ENCODE results near the gene FCER1G. TPM values are rescaled to one million over a fixed set of nuclear protein-coding genes. Genes with fewer than 3 reads are reported as not detected.

FCER1G gene
- total and polyA plus RNA-seq, 9 of the 15 experiments (the other 6 are each of a cell fraction or from before 2014, with no cell fraction given) = 0.15 to 0.69 (median 0.31) TPM; not detected in 2

DNA sequence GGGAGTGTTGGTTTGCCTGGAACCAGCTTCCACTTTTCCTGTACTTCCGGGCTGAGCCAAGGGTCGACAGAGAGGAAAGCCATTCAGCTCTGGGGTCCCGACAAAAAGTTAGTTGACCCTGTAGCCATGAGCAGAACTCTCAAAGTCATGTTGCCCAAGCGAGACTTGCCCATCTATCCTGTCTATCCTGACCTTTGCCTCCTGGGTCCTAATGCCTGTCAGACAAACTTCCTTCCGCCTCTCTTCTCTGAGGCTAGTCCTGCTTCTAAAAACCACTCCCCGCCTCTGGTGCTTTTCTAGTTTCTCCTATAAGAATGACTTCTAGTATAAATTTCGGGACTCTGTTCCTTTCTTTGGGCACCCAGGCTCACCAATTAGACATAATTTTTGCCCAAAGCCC is 35.7 kb downstream of the FCER1G start (continued):
- no peak for TF ChIP-seq SAFB (IDR thresholded peaks at IDR 0.05; ENCODE audit: borderline replicate concordance, low read depth, low read length)

DNA sequence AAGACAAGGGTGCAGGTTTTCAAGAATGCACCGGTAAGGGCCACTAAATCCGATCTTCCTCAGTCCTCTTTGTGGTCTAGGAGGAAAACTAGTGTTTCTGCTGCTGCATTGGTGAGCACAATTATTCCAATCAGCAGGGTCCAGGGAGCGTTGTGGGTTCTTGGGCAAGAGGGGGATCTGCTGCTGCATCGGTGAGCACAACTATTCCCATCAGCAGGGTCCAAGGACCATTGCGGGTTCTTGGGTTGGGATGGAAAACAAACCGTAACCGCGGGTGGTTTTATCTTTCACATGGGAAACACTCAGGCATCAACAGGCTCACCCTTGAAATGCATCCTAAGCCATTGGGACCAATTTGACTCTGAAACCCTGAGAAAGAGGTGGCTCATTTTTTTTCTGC is 36.5 kb downstream of the FCER1G start:
- Histone ChIP-seq H3K9ac (ENCODE audit: insufficient read depth in 1 of 2, low read depth in 2 of 2, low read length in 2 of 2) (no peak overlapping the region), H3K79me2 (ENCODE audit: control insufficient read depth, insufficient read depth, low read length) (no peaks in the 10 kb centered on the region), H3K36me3 (ENCODE audit: control insufficient read depth, insufficient read depth, low read length) (no peaks in the 10 kb centered on the region), H2AFZ (ENCODE audit: low read depth, low read length) (no peak overlapping the region), H3K4me3 (no peak overlapping the region), H3K4me2 (ENCODE audit: insufficient read depth, low read length) (no peak overlapping the region), H3K9me1 (ENCODE audit: control insufficient read depth, insufficient read depth, low read length) (no peaks in the 10 kb centered on the region), H3K27me3 (ENCODE audit: control insufficient read depth in 2 of 2, insufficient read depth in 2 of 2, low read length in 2 of 2) (no peaks in the 10 kb centered on the region), H3K27ac (ENCODE audit: extremely low read depth, low read depth, low read length) (no peak overlapping the region), H3K4me1 (replicated peaks in 1 of 2; ENCODE audit: control insufficient read depth in 2 of 2, insufficient read depth in 2 of 2, low read length in 2 of 2) (no peaks in the 10 kb centered on the region), H3K9me3 (replicated peaks; ENCODE audit: control insufficient read depth, insufficient read depth, low read depth, low read length) (0 out of 2 replicates have a peak, but pooled peaks cover 2% of the 10 kb centered on the region), H4K20me1 (replicated peaks; ENCODE audit: control insufficient read depth, insufficient read depth, low read length) (no peaks in the 10 kb centered on the region)
- WGBS (ENCODE audit: insufficient coverage, low coverage, missing lambda C conversion rate) = 36% methylated on average over 8 of the region's 8 CpGs
- DNase-seq (ENCODE audit: extremely low read depth in 1 of 4, low spot score in 3 of 4) (no peak), ATAC-seq (no peak), FAIRE-seq (no peak)
- BruUV-seq (replicated peaks) = no TSS peak
- in situ Hi-C loops (cut with MboI) = no loop called here
- intact Hi-C loops (cut with micrococcal nuclease) = no loop called here
- ChIA-PET POLR2A (no interaction called here), CTCF (ENCODE audit: low intra/inter-chr PET ratio) (no interaction called here)
- TF ChIP-seq, protein P1, sequence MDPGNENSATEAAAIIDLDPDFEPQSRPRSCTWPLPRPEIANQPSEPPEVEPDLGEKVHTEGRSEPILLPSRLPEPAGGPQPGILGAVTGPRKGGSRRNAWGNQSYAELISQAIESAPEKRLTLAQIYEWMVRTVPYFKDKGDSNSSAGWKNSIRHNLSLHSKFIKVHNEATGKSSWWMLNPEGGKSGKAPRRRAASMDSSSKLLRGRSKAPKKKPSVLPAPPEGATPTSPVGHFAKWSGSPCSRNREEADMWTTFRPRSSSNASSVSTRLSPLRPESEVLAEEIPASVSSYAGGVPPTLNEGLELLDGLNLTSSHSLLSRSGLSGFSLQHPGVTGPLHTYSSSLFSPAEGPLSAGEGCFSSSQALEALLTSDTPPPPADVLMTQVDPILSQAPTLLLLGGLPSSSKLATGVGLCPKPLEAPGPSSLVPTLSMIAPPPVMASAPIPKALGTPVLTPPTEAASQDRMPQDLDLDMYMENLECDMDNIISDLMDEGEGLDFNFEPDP (CRISPR knock-in tag; IDR thresholded peaks at IDR 0.05) = no peak
- TF ChIP-seq SRF (CRISPR knock-in tag; IDR thresholded peaks at IDR 0.05) (no peak), POLR2AphosphoS5 (IDR thresholded peaks at IDR 0.05; ENCODE audit: control insufficient read depth, insufficient read depth, low read depth, low read length) (no peak), MCM5 (IDR thresholded peaks at IDR 0.05; ENCODE audit: low read depth) (no peak), ZKSCAN3 (CRISPR knock-in tag; IDR thresholded peaks at IDR 0.05) (no peak)
- TF ChIP-seq, protein P2, sequence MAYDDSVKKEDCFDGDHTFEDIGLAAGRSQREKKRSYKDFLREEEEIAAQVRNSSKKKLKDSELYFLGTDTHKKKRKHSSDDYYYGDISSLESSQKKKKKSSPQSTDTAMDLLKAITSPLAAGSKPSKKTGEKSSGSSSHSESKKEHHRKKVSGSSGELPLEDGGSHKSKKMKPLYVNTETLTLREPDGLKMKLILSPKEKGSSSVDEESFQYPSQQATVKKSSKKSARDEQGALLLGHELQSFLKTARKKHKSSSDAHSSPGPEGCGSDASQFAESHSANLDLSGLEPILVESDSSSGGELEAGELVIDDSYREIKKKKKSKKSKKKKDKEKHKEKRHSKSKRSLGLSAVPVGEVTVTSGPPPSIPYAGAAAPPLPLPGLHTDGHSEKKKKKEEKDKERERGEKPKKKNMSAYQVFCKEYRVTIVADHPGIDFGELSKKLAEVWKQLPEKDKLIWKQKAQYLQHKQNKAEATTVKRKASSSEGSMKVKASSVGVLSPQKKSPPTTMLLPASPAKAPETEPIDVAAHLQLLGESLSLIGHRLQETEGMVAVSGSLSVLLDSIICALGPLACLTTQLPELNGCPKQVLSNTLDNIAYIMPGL (CRISPR knock-in tag; IDR thresholded peaks at IDR 0.05) = no peak
- TF ChIP-seq, protein P3, sequence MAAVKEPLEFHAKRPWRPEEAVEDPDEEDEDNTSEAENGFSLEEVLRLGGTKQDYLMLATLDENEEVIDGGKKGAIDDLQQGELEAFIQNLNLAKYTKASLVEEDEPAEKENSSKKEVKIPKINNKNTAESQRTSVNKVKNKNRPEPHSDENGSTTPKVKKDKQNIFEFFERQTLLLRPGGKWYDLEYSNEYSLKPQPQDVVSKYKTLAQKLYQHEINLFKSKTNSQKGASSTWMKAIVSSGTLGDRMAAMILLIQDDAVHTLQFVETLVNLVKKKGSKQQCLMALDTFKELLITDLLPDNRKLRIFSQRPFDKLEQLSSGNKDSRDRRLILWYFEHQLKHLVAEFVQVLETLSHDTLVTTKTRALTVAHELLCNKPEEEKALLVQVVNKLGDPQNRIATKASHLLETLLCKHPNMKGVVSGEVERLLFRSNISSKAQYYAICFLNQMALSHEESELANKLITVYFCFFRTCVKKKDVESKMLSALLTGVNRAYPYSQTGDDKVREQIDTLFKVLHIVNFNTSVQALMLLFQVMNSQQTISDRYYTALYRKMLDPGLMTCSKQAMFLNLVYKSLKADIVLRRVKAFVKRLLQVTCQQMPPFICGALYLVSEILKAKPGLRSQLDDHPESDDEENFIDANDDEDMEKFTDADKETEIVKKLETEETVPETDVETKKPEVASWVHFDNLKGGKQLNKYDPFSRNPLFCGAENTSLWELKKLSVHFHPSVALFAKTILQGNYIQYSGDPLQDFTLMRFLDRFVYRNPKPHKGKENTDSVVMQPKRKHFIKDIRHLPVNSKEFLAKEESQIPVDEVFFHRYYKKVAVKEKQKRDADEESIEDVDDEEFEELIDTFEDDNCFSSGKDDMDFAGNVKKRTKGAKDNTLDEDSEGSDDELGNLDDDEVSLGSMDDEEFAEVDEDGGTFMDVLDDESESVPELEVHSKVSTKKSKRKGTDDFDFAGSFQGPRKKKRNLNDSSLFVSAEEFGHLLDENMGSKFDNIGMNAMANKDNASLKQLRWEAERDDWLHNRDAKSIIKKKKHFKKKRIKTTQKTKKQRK (IDR thresholded peaks at IDR 0.05; ENCODE audit: borderline replicate concordance, low read depth, low read length) = no peak
